ENCODE data around the gene LTN1.

Gene LTN1

DNA sequence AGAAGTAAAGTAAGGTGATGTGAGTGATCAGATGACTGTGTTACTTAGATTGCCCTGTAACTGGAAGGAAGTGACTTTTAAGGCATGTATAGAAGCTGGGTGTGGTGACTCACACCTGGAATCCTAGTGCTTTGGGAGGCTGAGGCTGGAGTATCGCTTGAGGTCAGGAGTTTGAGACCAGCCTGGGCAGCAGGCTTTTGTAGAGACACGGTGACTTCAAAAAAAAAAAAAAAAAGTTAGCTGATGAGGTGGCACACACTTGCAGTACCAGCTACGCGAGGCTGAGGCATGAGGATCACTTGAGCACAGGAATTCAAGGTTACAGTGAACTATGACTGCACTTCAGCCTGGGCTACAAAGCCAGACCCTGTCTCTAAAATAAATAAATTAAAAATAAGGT lies 29.5 kb upstream of the LTN1 start:
- no peak for TF ChIP-seq USF1 (IDR thresholded peaks at IDR 0.05)

GRCh38 chr21:29018540-29018939 lies 25.9 kb upstream of the LTN1 start:
- TF ChIP-seq RAD21 (IDR thresholded peaks at IDR 0.05; ENCODE audit: low read depth), result no peak
- no peak for TF ChIP-seq YY1 (IDR thresholded peaks at IDR 0.05; ENCODE audit: low read depth)
- no peak for TF ChIP-seq CEBPB (IDR thresholded peaks at IDR 0.05)
- no peak for TF ChIP-seq USF1 (IDR thresholded peaks at IDR 0.05)
- no peak for TF ChIP-seq FOXM1 (IDR thresholded peaks at IDR 0.05; ENCODE audit: borderline replicate concordance, low read depth)
- no peak for TF ChIP-seq EP300 (IDR thresholded peaks at IDR 0.05; ENCODE audit: borderline replicate concordance)
- TF ChIP-seq EGR1 (IDR thresholded peaks at IDR 0.05), result no peak
- TF ChIP-seq, protein P1, sequence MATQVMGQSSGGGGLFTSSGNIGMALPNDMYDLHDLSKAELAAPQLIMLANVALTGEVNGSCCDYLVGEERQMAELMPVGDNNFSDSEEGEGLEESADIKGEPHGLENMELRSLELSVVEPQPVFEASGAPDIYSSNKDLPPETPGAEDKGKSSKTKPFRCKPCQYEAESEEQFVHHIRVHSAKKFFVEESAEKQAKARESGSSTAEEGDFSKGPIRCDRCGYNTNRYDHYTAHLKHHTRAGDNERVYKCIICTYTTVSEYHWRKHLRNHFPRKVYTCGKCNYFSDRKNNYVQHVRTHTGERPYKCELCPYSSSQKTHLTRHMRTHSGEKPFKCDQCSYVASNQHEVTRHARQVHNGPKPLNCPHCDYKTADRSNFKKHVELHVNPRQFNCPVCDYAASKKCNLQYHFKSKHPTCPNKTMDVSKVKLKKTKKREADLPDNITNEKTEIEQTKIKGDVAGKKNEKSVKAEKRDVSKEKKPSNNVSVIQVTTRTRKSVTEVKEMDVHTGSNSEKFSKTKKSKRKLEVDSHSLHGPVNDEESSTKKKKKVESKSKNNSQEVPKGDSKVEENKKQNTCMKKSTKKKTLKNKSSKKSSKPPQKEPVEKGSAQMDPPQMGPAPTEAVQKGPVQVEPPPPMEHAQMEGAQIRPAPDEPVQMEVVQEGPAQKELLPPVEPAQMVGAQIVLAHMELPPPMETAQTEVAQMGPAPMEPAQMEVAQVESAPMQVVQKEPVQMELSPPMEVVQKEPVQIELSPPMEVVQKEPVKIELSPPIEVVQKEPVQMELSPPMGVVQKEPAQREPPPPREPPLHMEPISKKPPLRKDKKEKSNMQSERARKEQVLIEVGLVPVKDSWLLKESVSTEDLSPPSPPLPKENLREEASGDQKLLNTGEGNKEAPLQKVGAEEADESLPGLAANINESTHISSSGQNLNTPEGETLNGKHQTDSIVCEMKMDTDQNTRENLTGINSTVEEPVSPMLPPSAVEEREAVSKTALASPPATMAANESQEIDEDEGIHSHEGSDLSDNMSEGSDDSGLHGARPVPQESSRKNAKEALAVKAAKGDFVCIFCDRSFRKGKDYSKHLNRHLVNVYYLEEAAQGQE (IDR thresholded peaks at IDR 0.05; ENCODE audit: low read depth), result no peak
- TF ChIP-seq TEAD4 (IDR thresholded peaks at IDR 0.05), result no peak

GRCh38 chr21:29017639-29018237 lies 25.1 kb upstream of the LTN1 start:
- TF ChIP-seq USF1 (IDR thresholded peaks at IDR 0.05) (no peak), RAD21 (IDR thresholded peaks at IDR 0.05; ENCODE audit: low read depth) (no peak), NFIC (IDR thresholded peaks at IDR 0.05) (no peak), TCF12 (IDR thresholded peaks at IDR 0.05; ENCODE audit: low read depth) (no peak), MAX (IDR thresholded peaks at IDR 0.05) (no peak), YY1 (IDR thresholded peaks at IDR 0.05; ENCODE audit: low read depth) (no peak), TAF1 (IDR thresholded peaks at IDR 0.05; ENCODE audit: low read depth) (no peak), CEBPB (IDR thresholded peaks at IDR 0.05) (no peak), CREB1 (IDR thresholded peaks at IDR 0.05; ENCODE audit: low read depth) (no peak), ZBTB7A (IDR thresholded peaks at IDR 0.05; ENCODE audit: low read depth) (no peak), FOXM1 (IDR thresholded peaks at IDR 0.05; ENCODE audit: borderline replicate concordance, low read depth) (no peak), TEAD4 (IDR thresholded peaks at IDR 0.05) (no peak), EGR1 (IDR thresholded peaks at IDR 0.05) (no peak), EP300 (IDR thresholded peaks at IDR 0.05; ENCODE audit: borderline replicate concordance) (no peak)
- TF ChIP-seq, protein P1 (IDR thresholded peaks at IDR 0.05; ENCODE audit: low read depth), result no peak

DNA sequence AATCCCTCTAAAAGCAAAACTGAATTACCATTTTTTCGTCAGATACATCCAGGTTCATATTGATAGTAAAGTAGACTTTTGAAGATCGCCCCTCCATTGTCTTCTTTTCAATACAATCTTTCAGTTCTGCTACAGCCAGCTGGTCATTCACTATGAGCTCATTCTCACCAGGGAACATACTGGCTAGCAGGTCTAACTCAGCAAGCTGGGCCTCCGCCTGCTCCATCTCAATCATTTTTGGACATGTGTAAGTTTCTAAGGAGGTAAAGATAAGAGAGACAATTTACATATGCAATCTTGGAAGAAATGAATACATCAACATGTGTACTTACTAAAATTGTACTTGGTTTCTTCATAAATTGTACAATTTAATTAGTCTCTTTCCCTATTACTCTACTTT lies 15.7 kb upstream of the LTN1 start:
- TF ChIP-seq RAD21 (IDR thresholded peaks at IDR 0.05; ENCODE audit: low read depth), result no peak
- no peak for TF ChIP-seq MAX (IDR thresholded peaks at IDR 0.05)
- no peak for TF ChIP-seq TEAD4 (IDR thresholded peaks at IDR 0.05)

DNA sequence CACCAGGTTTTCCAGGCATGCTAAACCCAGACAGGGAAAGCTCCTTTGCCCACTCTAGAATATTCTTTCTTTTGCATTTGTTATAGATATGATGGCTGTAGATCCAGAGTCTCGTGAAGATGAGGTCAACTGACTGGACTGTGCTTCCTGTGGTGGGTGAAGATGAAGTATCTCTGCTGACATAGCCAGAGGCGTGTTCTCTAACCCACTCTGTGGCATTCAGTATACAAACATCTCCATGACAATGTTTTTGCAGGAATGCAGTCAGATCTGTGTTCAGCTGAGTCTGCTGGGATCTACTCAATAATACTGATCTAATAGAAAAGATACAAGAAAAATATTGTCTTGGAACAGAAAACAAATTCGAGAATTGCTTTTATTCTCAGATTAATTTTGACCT lies 15.1 kb upstream of the LTN1 start:
- no peak for TF ChIP-seq CREB1 (IDR thresholded peaks at IDR 0.05; ENCODE audit: low read depth)
- TF ChIP-seq TEAD4 (IDR thresholded peaks at IDR 0.05), result no peak
- TF ChIP-seq FOXM1 (IDR thresholded peaks at IDR 0.05; ENCODE audit: borderline replicate concordance, low read depth), result no peak
- no peak for TF ChIP-seq ZBTB7A (IDR thresholded peaks at IDR 0.05; ENCODE audit: low read depth)
- no peak for TF ChIP-seq TAF1 (IDR thresholded peaks at IDR 0.05; ENCODE audit: low read depth)
- TF ChIP-seq TCF12 (IDR thresholded peaks at IDR 0.05; ENCODE audit: low read depth), result no peak
- no peak for TF ChIP-seq NFIC (IDR thresholded peaks at IDR 0.05)
- no peak for TF ChIP-seq USF1 (IDR thresholded peaks at IDR 0.05)
- TF ChIP-seq EGR1 (IDR thresholded peaks at IDR 0.05), result no peak
- no peak for TF ChIP-seq YY1 (IDR thresholded peaks at IDR 0.05; ENCODE audit: low read depth)
- TF ChIP-seq EP300 (IDR thresholded peaks at IDR 0.05; ENCODE audit: borderline replicate concordance), result no peak
- TF ChIP-seq, protein P1 (IDR thresholded peaks at IDR 0.05; ENCODE audit: low read depth), result no peak
- no peak for TF ChIP-seq RAD21 (IDR thresholded peaks at IDR 0.05; ENCODE audit: low read depth)
- no peak for TF ChIP-seq CEBPB (IDR thresholded peaks at IDR 0.05)
- no peak for TF ChIP-seq MAX (IDR thresholded peaks at IDR 0.05)

Measured in Ishikawa (cell line).